ENCODE results near the gene ATP6V0B.

Gene ATP6V0B

GRCh38 chr1:44012404-44012803, 37.6 kb downstream of the ATP6V0B start:
- H3K4me3 Mint-ChIP-seq, result no peak overlapping the region
- H3K36me3 Mint-ChIP-seq (ENCODE audit: low read depth), result peaks cover 2% of the 10 kb centered on the region
- no peak for DNase-seq
- no peak overlapping the region for H3K27ac Mint-ChIP-seq
- no peaks in the 10 kb centered on the region for H3K27me3 Mint-ChIP-seq
- H3K4me1 Mint-ChIP-seq (ENCODE audit: low read depth), result peaks cover 8% of the 10 kb centered on the region
- no peaks in the 10 kb centered on the region for H3K9me3 Mint-ChIP-seq

- no peak for DNase-seq
- Mint-ChIP-seq H3K27ac (no peak overlapping the region), H3K4me3 (no peak overlapping the region), H3K4me1 (ENCODE audit: low read depth) (peaks cover 8% of the 10 kb centered on the region), H3K9me3 (no peaks in the 10 kb centered on the region), H3K36me3 (ENCODE audit: low read depth) (peaks cover 2% of the 10 kb centered on the region), H3K27me3 (no peaks in the 10 kb centered on the region)
These were observed 38.3 kb downstream of the ATP6V0B start for GRCh38 chr1:44012941-44013609.

GRCh38 chr1:44013949-44014348, 39.2 kb downstream of the ATP6V0B start:
- H3K9me3 Mint-ChIP-seq, result no peaks in the 10 kb centered on the region
- no peak for DNase-seq
- H3K27me3 Mint-ChIP-seq, result no peaks in the 10 kb centered on the region
- no peak overlapping the region for H3K27ac Mint-ChIP-seq
- no peak overlapping the region for H3K4me3 Mint-ChIP-seq
- peaks cover 8% of the 10 kb centered on the region for H3K4me1 Mint-ChIP-seq (ENCODE audit: low read depth)
- H3K36me3 Mint-ChIP-seq (ENCODE audit: low read depth), result peaks cover 2% of the 10 kb centered on the region

GRCh38 chr1:44014365-44015104, 39.8 kb downstream of the ATP6V0B start:
- H3K27me3 Mint-ChIP-seq, result no peaks in the 10 kb centered on the region
- H3K4me3 Mint-ChIP-seq, result no peak overlapping the region
- peaks cover 8% of the 10 kb centered on the region for H3K4me1 Mint-ChIP-seq (ENCODE audit: low read depth)
- H3K27ac Mint-ChIP-seq, result no peak overlapping the region
- no peak for DNase-seq
- peaks cover 1% of the 10 kb centered on the region for H3K36me3 Mint-ChIP-seq (ENCODE audit: low read depth)
- H3K9me3 Mint-ChIP-seq, result no peaks in the 10 kb centered on the region

- Mint-ChIP-seq H3K27me3 (no peaks in the 10 kb centered on the region), H3K27ac (no peak overlapping the region), H3K4me3 (no peak overlapping the region), H3K4me1 (ENCODE audit: low read depth) (peaks cover 8% of the 10 kb centered on the region), H3K9me3 (no peaks in the 10 kb centered on the region), H3K36me3 (ENCODE audit: low read depth) (peaks cover under 1% of the 10 kb centered on the region)
- DNase-seq, result no peak
These were observed 40.4 kb downstream of the ATP6V0B start for GRCh38 chr1:44015206-44015605.

GRCh38 chr1:44016041-44016889, 41.5 kb downstream of the ATP6V0B start:
- Mint-ChIP-seq H3K27ac (no peak overlapping the region), H3K36me3 (ENCODE audit: low read depth) (peaks cover 8% of the 10 kb centered on the region), H3K4me1 (ENCODE audit: low read depth) (peaks cover 8% of the 10 kb centered on the region), H3K4me3 (no peak overlapping the region), H3K9me3 (no peaks in the 10 kb centered on the region), H3K27me3 (no peaks in the 10 kb centered on the region)
- no peak for DNase-seq

GRCh38 chr1:44016890-44017400, 42.2 kb downstream of the ATP6V0B start:
- H3K36me3 Mint-ChIP-seq (ENCODE audit: low read depth), result peaks cover 14% of the 10 kb centered on the region
- DNase-seq, result no peak
- no peak overlapping the region for H3K4me3 Mint-ChIP-seq
- H3K4me1 Mint-ChIP-seq (ENCODE audit: low read depth), result peaks cover 8% of the 10 kb centered on the region
- no peaks in the 10 kb centered on the region for H3K27me3 Mint-ChIP-seq
- H3K27ac Mint-ChIP-seq, result no peak overlapping the region
- H3K9me3 Mint-ChIP-seq, result no peaks in the 10 kb centered on the region

- Mint-ChIP-seq H3K27me3 (no peaks in the 10 kb centered on the region), H3K4me1 (ENCODE audit: low read depth) (no peaks in the 10 kb centered on the region), H3K4me3 (no peak overlapping the region), H3K27ac (no peak overlapping the region), H3K9me3 (no peaks in the 10 kb centered on the region), H3K36me3 (ENCODE audit: low read depth) (peaks cover 21% of the 10 kb centered on the region)
- DNase-seq, result no peak
These were observed 44.7 kb downstream of the ATP6V0B start for GRCh38 chr1:44019466-44019948.

GRCh38 chr1:44020464-44020863, 45.7 kb downstream of the ATP6V0B start:
- no peaks in the 10 kb centered on the region for H3K4me1 Mint-ChIP-seq (ENCODE audit: low read depth)
- H3K9me3 Mint-ChIP-seq, result no peaks in the 10 kb centered on the region
- no peak for DNase-seq
- H3K4me3 Mint-ChIP-seq, result no peak overlapping the region
- no peak overlapping the region for H3K27ac Mint-ChIP-seq
- H3K36me3 Mint-ChIP-seq (ENCODE audit: low read depth), result peaks cover 25% of the 10 kb centered on the region
- no peaks in the 10 kb centered on the region for H3K27me3 Mint-ChIP-seq

GRCh38 chr1:44021156-44021555, 46.4 kb downstream of the ATP6V0B start:
- Mint-ChIP-seq H3K4me1 (ENCODE audit: low read depth) (no peaks in the 10 kb centered on the region), H3K36me3 (ENCODE audit: low read depth) (peaks cover 25% of the 10 kb centered on the region), H3K9me3 (no peaks in the 10 kb centered on the region), H3K27ac (no peak overlapping the region), H3K27me3 (no peaks in the 10 kb centered on the region), H3K4me3 (no peak overlapping the region)
- DNase-seq, result no peak

- peaks cover 25% of the 10 kb centered on the region for H3K36me3 Mint-ChIP-seq (ENCODE audit: low read depth)
- H3K27me3 Mint-ChIP-seq, result no peaks in the 10 kb centered on the region
- no peaks in the 10 kb centered on the region for H3K9me3 Mint-ChIP-seq
- no peaks in the 10 kb centered on the region for H3K4me1 Mint-ChIP-seq (ENCODE audit: low read depth)
- no peak for DNase-seq
- no peak overlapping the region for H3K27ac Mint-ChIP-seq
- H3K4me3 Mint-ChIP-seq, result no peak overlapping the region
These were observed 47.0 kb downstream of the ATP6V0B start for GRCh38 chr1:44021581-44022321.

GRCh38 chr1:44024031-44024902, 49.5 kb downstream of the ATP6V0B start:
- Mint-ChIP-seq H3K9me3 (no peaks in the 10 kb centered on the region), H3K4me1 (ENCODE audit: low read depth) (peaks cover 12% of the 10 kb centered on the region), H3K36me3 (ENCODE audit: low read depth) (peaks cover 25% of the 10 kb centered on the region), H3K27me3 (no peaks in the 10 kb centered on the region), H3K27ac (no peak overlapping the region), H3K4me3 (no peak overlapping the region)
- no peak for DNase-seq

- Mint-ChIP-seq H3K27me3 (no peaks in the 10 kb centered on the region), H3K4me1 (ENCODE audit: low read depth) (peaks cover 18% of the 10 kb centered on the region), H3K4me3 (no peak overlapping the region), H3K9me3 (no peaks in the 10 kb centered on the region), H3K36me3 (ENCODE audit: low read depth) (peaks cover 25% of the 10 kb centered on the region), H3K27ac (no peak overlapping the region)
- no peak for DNase-seq
These were observed 50.3 kb downstream of the ATP6V0B start for GRCh38 chr1:44024903-44025525.

All from activated T-cell treated with anti-CD3 and anti-CD28 coated beads, Interleukin-2, amount 50 U/mL, for 24 hours (primary cell).